ENCODE results near the gene RNF144B.

DNA sequence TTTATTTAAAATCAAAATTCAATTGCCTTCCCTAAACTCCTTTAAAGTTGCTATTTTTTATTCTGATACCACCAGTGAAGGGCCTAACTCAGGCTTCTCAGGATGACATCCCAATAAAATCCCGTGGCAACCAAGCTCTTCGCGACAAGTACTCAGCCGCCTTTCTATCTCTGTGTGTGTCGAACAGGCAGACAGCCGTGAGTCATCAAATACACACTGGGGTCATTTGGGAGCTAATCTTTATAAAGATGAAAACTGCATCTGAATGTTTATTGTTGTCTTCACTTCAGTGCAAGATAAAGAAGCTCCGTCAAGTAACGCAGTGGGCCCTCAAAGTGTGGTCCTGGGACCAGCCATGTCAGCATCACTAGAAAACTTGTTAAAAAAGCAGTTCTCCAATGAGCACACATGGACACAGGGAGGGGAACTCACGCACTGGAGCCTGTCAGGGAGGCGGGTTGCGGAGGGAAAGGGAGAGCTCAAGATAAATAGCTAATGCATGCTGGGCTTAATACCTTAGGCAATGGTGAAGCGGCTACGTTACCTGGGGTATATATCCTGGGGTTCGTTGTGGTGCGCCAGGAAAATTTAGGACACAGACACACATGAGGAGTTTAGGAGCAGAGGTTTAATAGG is 119.3 kb downstream of the RNF144B start:
- TF ChIP-seq, protein P1, sequence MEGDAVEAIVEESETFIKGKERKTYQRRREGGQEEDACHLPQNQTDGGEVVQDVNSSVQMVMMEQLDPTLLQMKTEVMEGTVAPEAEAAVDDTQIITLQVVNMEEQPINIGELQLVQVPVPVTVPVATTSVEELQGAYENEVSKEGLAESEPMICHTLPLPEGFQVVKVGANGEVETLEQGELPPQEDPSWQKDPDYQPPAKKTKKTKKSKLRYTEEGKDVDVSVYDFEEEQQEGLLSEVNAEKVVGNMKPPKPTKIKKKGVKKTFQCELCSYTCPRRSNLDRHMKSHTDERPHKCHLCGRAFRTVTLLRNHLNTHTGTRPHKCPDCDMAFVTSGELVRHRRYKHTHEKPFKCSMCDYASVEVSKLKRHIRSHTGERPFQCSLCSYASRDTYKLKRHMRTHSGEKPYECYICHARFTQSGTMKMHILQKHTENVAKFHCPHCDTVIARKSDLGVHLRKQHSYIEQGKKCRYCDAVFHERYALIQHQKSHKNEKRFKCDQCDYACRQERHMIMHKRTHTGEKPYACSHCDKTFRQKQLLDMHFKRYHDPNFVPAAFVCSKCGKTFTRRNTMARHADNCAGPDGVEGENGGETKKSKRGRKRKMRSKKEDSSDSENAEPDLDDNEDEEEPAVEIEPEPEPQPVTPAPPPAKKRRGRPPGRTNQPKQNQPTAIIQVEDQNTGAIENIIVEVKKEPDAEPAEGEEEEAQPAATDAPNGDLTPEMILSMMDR (IDR thresholded peaks at IDR 0.05) = no peak
- no peak for TF ChIP-seq POLR2A (IDR thresholded peaks at IDR 0.05)
